Left lung (tissue), 10 donors: ENCODE measurements around the gene MYOT. TPM values are rescaled to one million over a fixed set of nuclear protein-coding genes. Genes with fewer than 3 reads are reported as not detected.

Experiments
- ATAC-seq: fragments of 200-7000 bp; cut with Tn5 transposase; one replicate; pipeline ENCODE4 v1.9.1; 2020; ENCODE audit warnings: moderate library complexity
- DNase-seq, 4 donors: peaks; one replicate each; pipeline ENCODE4 v3.0.0-alpha.2; 2013 to 2020
- H3K27ac ChIP-seq, 2 donors: fragments of 200-600 bp; sonication (generic) in 1 of 2; one replicate each; pipeline versions ENCODE4 v1.5.0 to v1.8.0; 2020 to 2021
- H3K27me3 ChIP-seq, 2 donors: fragments of 200-600 bp; sonication (generic) in 1 of 2; one replicate each; pipeline versions ENCODE4 v1.5.0 to v1.8.0; 2020 to 2021
- H3K36me3 ChIP-seq, 2 donors: fragments of 200-600 bp; sonication (generic) in 1 of 2; one replicate each; pipeline versions ENCODE4 v1.5.0 to v1.8.0; 2020 to 2021
- H3K4me1 ChIP-seq, 2 donors: fragments of 200-600 bp; one replicate each; pipeline ENCODE4 v1.8.0; 2021
- H3K4me3 ChIP-seq, 2 donors: fragments of 200-600 bp; sonication (generic) in 1 of 2; one replicate each; pipeline versions ENCODE4 v1.5.0 to v1.8.0; 2020 to 2021; ENCODE audit warnings: mild to moderate bottlenecking in 1 of 2
- H3K9me3 ChIP-seq, 2 donors: fragments of 200-600 bp; sonication (generic) in 1 of 2; one replicate each; pipeline versions ENCODE4 v1.5.0 to v1.8.0; 2020 to 2021
- CTCF ChIP-seq, 2 donors: fragments of 200-600 bp; sonication (generic) in 1 of 2; IDR thresholded peaks; one replicate each; pipeline versions ENCODE4 v1.5.0 to v1.8.0; 2021; ENCODE audit warnings: antibody characterized with exemption in 2 of 2
- intact Hi-C, 2 donors: fragments of 100-400 bp; cut with DNase I; formaldehyde crosslinking; loops; one replicate each; pipeline versions ENCODE4 v1.11.2 to v1.14.2; 2022
- polyA plus RNA-seq, 6 donors: library from polyadenylated mRNA; unstranded; fragments of 120-200 nt; gene quantifications; one replicate each; pipeline ENCODE4 v1.2.1, GENCODE V29; 2013; ENCODE audit not compliant: insufficient read length in 6 of 6
- total RNA-seq, 2 donors: library from RNA; stranded (reverse); fragmentation: NEBNext Ultra II Directional; extraction: Animal tissue kit (Norgen Biotek cat#: 25700); gene quantifications; one replicate each; pipeline ENCODE4 v1.2.1, GENCODE V29; 2021
- donor health status: DM: no; HTN: yes; CAD: no.
- donor health status: DM: no; HTN: no; CAD: no.

MYOT gene
- total and polyA plus RNA-seq, 8 donors = 0.52 to 2.0 (median 1.2) TPM; not detected in 1

- TF ChIP-seq CTCF (IDR thresholded peaks at IDR 0.05) = no peak
- Histone ChIP-seq H3K36me3 (no peaks in the 10 kb centered on the region), H3K4me1 (no peaks in the 10 kb centered on the region), H3K9me3 (no peaks in the 10 kb centered on the region), H3K27ac (no peak overlapping the region), H3K4me3 (no peak overlapping the region), H3K27me3 (no peaks in the 10 kb centered on the region)
- intact Hi-C loops = no loop called here
- no peak for ATAC-seq
- no peak for DNase-seq
Observed at GRCh38 chr5:137836997-137837396, 30.7 kb upstream of the MYOT start.

DNA sequence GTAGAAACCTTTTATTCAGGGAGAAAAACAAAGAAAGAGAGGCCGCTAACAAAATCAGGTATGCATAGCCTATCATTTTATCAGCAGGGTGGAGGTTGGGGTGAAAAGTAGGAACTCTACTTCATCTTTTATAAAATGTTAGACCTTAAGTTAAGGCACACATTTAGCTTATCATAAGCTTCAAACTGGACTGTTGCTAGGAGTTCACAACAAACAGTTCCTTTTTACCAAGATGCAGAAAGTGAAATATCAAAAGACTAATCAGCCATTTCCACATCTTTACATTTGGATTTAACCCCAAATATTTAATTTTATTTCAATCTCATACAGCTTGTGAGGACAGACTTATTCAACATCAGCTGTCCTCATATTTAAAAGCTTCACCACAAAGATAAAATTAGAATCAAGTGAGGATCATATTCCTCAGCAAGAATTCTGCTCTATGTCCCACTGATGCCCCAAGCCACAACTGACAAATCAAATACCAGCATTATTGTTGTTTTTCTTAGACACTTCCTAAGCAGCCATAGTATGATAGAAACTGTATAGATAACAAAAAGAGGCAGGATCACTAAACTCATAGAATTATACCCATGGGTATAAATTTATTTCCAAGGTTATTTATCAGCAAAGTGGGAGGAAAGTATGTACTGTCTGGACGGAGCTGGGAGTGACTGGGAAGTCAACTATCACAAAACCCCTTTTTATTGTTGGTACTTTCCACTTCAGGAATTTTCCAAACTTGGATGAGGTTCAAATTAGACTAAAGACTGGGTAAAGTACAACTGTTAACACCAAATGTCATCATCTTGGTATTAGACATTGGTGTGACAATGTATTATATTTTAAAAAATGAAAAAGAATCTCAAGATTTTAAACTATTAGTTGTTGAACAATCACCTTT is 29.9 kb upstream of the MYOT start:
- ATAC-seq (no peak), DNase-seq (no peak)
- intact Hi-C loops = no loop called here
- Histone ChIP-seq H3K9me3 (no peaks in the 10 kb centered on the region), H3K27me3 (no peaks in the 10 kb centered on the region), H3K4me3 (no peak overlapping the region), H3K36me3 (no peaks in the 10 kb centered on the region), H3K4me1 (no peaks in the 10 kb centered on the region), H3K27ac (no peak overlapping the region)
- TF ChIP-seq CTCF (IDR thresholded peaks at IDR 0.05) = no peak

GRCh38 chr5:137838976-137839375 is 28.7 kb upstream of the MYOT start:
- Histone ChIP-seq H3K27me3 (no peaks in the 10 kb centered on the region), H3K9me3 (no peaks in the 10 kb centered on the region), H3K4me1 (no peaks in the 10 kb centered on the region), H3K36me3 (no peaks in the 10 kb centered on the region), H3K27ac (no peak overlapping the region), H3K4me3 (no peak overlapping the region)
- DNase-seq = no peak
- TF ChIP-seq CTCF (IDR thresholded peaks at IDR 0.05) = no peak
- intact Hi-C loops = no loop called here
- no peak for ATAC-seq

DNA sequence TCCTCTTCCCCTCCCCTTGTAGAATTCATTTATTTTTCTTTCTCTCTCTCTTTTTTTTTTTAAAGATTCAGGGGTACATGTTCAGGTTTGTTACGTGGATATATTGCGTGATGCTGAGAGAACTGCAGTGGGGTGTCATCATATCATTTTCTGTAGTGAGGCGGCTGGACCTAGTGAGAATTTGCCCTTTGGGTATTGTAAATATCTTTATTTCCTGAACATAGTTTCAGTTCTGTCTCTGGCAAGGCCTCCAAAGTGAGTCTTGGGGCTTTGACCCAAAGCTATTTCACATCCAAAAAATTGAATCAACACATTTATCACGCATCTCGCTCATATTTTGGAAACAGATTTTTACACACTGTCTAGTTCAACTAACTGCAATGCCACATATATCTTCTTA is 25.4 kb upstream of the MYOT start:
- no peak for TF ChIP-seq CTCF (IDR thresholded peaks at IDR 0.05)
- no peak for ATAC-seq
- Histone ChIP-seq H3K27me3 (no peaks in the 10 kb centered on the region), H3K4me1 (no peaks in the 10 kb centered on the region), H3K36me3 (no peaks in the 10 kb centered on the region), H3K27ac (no peak overlapping the region), H3K4me3 (no peak overlapping the region), H3K9me3 (no peaks in the 10 kb centered on the region)
- no peak for DNase-seq
- intact Hi-C loops = no loop called here

DNA sequence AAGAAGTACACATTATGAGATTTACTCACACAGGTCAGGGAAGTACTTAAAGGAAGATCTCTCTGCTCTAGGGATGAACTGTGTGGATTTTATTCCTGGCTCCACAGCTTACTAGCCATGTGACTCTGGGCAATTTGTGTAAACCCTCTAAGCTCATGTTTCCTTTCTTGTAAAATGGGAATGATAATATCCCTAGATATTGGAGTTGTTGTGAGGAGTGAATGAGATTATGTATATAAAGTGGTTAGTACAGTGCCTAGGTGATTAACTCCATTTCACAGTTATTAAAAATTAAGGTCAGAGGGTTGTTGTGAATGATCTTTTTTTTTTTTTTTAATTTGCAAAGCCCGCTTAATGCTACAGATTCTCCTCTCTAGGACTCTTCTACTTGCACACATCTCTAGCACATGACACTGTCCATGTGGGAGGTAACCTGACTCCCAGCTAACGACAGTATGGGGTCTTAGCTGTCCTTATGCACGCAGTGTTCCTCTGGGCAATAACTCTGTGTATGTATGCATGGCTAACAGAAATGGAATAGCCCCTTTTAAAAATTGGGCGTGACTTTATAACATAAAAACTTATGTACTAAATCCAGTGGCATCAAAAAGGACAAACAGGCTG is 23.9 kb upstream of the MYOT start:
- Histone ChIP-seq H3K27ac (no peak overlapping the region), H3K9me3 (no peaks in the 10 kb centered on the region), H3K4me1 (no peaks in the 10 kb centered on the region), H3K4me3 (no peak overlapping the region), H3K36me3 (no peaks in the 10 kb centered on the region), H3K27me3 (no peaks in the 10 kb centered on the region)
- no peak for TF ChIP-seq CTCF (IDR thresholded peaks at IDR 0.05)
- intact Hi-C loops = no loop called here
- DNase-seq (no peak), ATAC-seq (no peak)
